ENCODE data around the gene PRKG1. TPM values are rescaled to one million over a fixed set of nuclear protein-coding genes. Genes with fewer than 3 reads are reported as not detected.

Gene PRKG1
- total RNA-seq, 1 experiment from 2014 or later, result 0.21 TPM

DNA sequence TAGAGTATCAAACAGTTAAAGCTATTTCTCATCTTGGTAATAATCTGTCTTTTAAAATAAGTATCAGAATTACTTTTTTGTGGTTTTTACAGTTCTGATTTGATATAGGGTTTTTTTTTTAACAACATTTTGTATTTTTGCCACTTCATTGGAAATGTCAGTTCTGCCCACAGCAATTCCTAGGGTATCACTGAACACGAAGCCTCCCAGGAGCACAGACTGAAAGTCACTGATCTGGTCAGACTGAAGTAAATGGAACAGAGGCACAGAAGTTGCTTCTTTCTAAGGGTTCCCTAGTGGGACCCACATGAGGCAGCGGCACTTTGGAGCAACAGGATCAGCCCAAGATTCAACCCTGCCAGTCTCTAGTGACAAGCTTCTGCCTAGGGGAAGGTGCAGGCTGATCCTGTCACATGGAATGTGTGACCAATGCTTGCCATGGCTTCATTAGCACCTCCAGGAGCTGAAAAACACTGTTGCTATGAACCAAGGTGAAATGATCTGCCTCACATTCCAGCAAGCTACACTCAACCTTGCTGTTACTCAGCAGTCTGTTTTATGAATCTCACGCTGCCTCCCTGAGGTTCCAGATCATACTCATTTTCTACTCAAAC, 898.6 kb downstream of the PRKG1 start:
- Mint-ChIP-seq H3K4me1 (ENCODE audit: low read depth, unreplicated experiment) (no peaks in the 10 kb centered on the region), H3K36me3 (ENCODE audit: insufficient read depth, unreplicated experiment) (no peaks in the 10 kb centered on the region), H3K27ac (ENCODE audit: unreplicated experiment) (no peak overlapping the region), H3K27me3 (ENCODE audit: unreplicated experiment) (peaks cover 33% of the 10 kb centered on the region), H3K4me3 (ENCODE audit: low read depth, unreplicated experiment) (no peak overlapping the region), H3K9me3 (ENCODE audit: low read depth, unreplicated experiment) (peaks cover under 1% of the 10 kb centered on the region)
- TF ChIP-seq, protein P1, sequence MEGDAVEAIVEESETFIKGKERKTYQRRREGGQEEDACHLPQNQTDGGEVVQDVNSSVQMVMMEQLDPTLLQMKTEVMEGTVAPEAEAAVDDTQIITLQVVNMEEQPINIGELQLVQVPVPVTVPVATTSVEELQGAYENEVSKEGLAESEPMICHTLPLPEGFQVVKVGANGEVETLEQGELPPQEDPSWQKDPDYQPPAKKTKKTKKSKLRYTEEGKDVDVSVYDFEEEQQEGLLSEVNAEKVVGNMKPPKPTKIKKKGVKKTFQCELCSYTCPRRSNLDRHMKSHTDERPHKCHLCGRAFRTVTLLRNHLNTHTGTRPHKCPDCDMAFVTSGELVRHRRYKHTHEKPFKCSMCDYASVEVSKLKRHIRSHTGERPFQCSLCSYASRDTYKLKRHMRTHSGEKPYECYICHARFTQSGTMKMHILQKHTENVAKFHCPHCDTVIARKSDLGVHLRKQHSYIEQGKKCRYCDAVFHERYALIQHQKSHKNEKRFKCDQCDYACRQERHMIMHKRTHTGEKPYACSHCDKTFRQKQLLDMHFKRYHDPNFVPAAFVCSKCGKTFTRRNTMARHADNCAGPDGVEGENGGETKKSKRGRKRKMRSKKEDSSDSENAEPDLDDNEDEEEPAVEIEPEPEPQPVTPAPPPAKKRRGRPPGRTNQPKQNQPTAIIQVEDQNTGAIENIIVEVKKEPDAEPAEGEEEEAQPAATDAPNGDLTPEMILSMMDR (IDR thresholded peaks at IDR 0.05; ENCODE audit: unreplicated experiment), result no peak
- CTCF ChIA-PET, result no interaction called here
- intact Hi-C loops (cut with micrococcal nuclease; ENCODE audit: unreplicated experiment), result no loop called here
- BruUV-seq (replicated peaks), result no TSS peak
- DNase-seq, result no peak

DNA sequence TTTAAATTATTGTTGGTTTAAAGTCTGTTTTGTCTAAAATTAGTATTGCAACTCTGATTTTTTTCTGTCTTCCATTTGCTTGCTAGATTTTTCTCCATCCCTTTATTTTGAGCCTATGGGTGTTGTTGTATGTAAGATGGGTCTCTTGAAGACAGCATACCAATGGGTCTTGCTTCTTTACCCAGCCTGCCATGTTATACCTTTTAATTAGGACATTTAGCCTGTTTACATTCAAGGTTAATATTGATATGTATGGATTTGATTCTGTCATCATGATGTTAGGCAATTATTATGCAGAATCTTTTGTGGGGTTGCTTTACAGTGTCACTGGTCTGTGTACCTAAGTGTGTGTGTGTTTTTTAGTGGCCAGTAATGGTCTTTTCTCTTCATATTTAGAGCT, 906.5 kb downstream of the PRKG1 start:
- BruUV-seq (replicated peaks), result no TSS peak
- Mint-ChIP-seq H3K27ac (ENCODE audit: unreplicated experiment) (no peak overlapping the region), H3K27me3 (ENCODE audit: unreplicated experiment) (peaks cover 40% of the 10 kb centered on the region), H3K4me1 (ENCODE audit: low read depth, unreplicated experiment) (no peaks in the 10 kb centered on the region), H3K36me3 (ENCODE audit: insufficient read depth, unreplicated experiment) (no peaks in the 10 kb centered on the region), H3K9me3 (ENCODE audit: low read depth, unreplicated experiment) (peaks cover 3% of the 10 kb centered on the region), H3K4me3 (ENCODE audit: low read depth, unreplicated experiment) (no peak overlapping the region)
- DNase-seq, result no peak
- TF ChIP-seq, protein P1 (IDR thresholded peaks at IDR 0.05; ENCODE audit: unreplicated experiment), result no peak
- intact Hi-C loops (cut with micrococcal nuclease; ENCODE audit: unreplicated experiment), result no loop called here
- CTCF ChIA-PET, result no interaction called here

DNA sequence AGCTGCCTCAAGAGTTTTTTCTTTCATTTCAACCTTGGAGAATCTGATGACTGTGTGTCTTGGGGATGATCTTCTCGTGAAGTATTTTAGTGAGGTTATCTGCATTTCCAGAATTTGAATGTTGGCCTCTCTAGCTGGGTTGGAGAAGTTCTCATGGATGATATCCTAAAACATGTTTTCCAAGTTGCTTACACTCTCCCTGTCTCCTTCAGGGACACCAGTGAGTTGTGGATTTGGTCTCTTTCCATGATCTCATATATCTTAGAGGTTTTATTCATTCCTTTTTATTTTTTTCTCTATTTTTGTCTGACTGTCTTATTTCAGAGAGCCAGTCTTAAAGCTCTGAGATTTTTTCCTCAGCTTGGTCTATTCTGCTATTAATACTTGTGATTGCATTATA, 907.4 kb downstream of the PRKG1 start:
- H3K27ac Mint-ChIP-seq (ENCODE audit: unreplicated experiment), result no peak overlapping the region
- DNase-seq, result no peak
- CTCF ChIA-PET, result no interaction called here
- no peaks in the 10 kb centered on the region for H3K4me1 Mint-ChIP-seq (ENCODE audit: low read depth, unreplicated experiment)
- intact Hi-C loops (cut with micrococcal nuclease; ENCODE audit: unreplicated experiment), result no loop called here
- peaks cover 40% of the 10 kb centered on the region for H3K27me3 Mint-ChIP-seq (ENCODE audit: unreplicated experiment)
- TF ChIP-seq, protein P1 (IDR thresholded peaks at IDR 0.05; ENCODE audit: unreplicated experiment), result no peak
- H3K36me3 Mint-ChIP-seq (ENCODE audit: insufficient read depth, unreplicated experiment), result no peaks in the 10 kb centered on the region
- H3K4me3 Mint-ChIP-seq (ENCODE audit: low read depth, unreplicated experiment), result no peak overlapping the region
- H3K9me3 Mint-ChIP-seq (ENCODE audit: low read depth, unreplicated experiment), result peaks cover 3% of the 10 kb centered on the region
- BruUV-seq (replicated peaks), result no TSS peak

DNA sequence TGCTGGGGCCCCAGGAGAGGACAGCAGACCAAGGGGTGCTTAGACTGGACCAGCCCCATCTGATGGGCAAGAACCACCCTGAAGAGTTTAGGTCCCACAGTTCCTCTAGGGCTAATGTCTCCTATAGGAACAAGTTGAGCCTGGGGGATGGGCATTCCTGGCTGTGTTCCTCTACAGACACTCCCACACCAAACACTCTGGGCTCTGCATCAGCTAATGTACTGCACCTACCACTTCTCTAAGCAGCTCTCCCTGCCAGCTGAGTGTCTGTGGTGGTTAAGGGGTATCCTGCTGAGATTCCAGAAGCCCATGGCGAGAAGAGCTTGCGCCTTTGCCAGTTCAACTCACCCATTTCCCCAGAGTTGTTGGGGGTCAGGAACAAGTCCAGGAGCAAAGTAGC, 909.2 kb downstream of the PRKG1 start:
- DNase-seq, result no peak
- Mint-ChIP-seq H3K4me3 (ENCODE audit: low read depth, unreplicated experiment) (no peak overlapping the region), H3K36me3 (ENCODE audit: insufficient read depth, unreplicated experiment) (no peaks in the 10 kb centered on the region), H3K27me3 (ENCODE audit: unreplicated experiment) (peaks cover 34% of the 10 kb centered on the region), H3K4me1 (ENCODE audit: low read depth, unreplicated experiment) (no peaks in the 10 kb centered on the region), H3K27ac (ENCODE audit: unreplicated experiment) (no peak overlapping the region), H3K9me3 (ENCODE audit: low read depth, unreplicated experiment) (peaks cover 3% of the 10 kb centered on the region)
- BruUV-seq (replicated peaks), result no TSS peak
- intact Hi-C loops (cut with micrococcal nuclease; ENCODE audit: unreplicated experiment), result no loop called here
- CTCF ChIA-PET, result no interaction called here
- TF ChIP-seq, protein P1 (IDR thresholded peaks at IDR 0.05; ENCODE audit: unreplicated experiment), result no peak
